ENCODE measurements around the gene TTC34. TPM values are rescaled to one million over a fixed set of nuclear protein-coding genes. Genes with fewer than 3 reads are reported as not detected.
A peak's percentile ranks its signal among the peaks of the same experiment; 100 is the strongest.

The TTC34 gene
- 0.39 TPM for polyA plus RNA-seq (2013, experiment 1 of 2)
- 0.35 TPM for polyA plus RNA-seq (2013, experiment 2 of 2)

DNA sequence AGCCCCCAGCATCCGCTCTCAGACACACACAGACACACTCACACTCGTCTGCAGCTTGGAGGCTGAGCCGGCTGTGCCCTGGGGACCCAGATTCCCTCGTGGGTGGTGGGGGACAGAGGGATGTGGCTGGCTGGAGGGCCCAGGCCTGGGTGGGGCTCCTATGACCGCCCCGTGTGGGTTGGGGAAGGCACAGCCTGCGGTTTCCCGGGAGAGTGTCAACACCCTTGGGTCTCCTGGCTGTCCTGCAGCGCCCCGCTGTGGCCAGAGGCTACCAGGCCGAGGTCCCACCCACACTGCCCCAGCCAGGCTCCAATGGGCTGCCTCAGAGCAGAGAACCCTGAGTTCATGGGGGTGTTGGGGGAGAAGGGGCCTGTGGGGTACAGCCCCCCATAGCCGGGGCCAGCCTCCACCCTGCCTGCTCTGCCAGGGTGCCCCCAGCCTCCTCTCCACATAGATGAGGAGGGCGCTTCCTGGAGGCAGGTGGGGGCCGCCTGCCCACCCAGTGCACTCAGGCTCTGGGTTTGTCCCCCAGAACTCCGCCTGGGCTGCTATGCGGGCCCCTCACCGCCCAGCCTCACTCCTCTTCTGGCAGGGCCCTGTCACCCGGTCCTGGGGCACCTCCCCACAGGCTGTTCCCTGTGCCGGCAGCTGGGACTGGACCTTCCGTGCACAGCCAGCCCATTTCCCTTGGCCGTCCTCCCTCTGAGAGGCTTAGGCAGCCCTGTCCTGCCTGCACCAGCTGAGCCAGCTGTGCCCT lies at the start of gene TTC34:
Gene TTC34, minus strand, starts transcription at position 159 of the 757 bp plus-strand sequence. CDS start 866 bp downstream, outside the sequence.
- H3K9me3 ChIP-seq (replicated peaks in 1 of 2; ENCODE audit: control insufficient read depth in 2 of 2, insufficient read depth in 1 of 2, low read depth in 1 of 2, low read length in 2 of 2): no peaks in the 10 kb centered on the region
- peak within 1 kb of the TSS; percentile 43 for H4K8ac ChIP-seq (ENCODE audit: low read depth, low read length)
- H3K27me3 ChIP-seq (ENCODE audit: control insufficient read depth in 3 of 3, insufficient read depth in 3 of 3, low read depth in 1 of 3, low read length in 3 of 3): peaks cover 0 to 45% (median 0%) of the 10 kb centered on the region in 3 experiments
- peak within 1 kb of the TSS; percentile 43 for H4K91ac ChIP-seq (ENCODE audit: low read depth, low read length, poor library complexity)
- peak within 1 kb of the TSS; percentile 82 for H3K14ac ChIP-seq (ENCODE audit: low read length)
- H3K18ac ChIP-seq (ENCODE audit: low read length): peak within 1 kb of the TSS; percentile 89
- no peak within 1 kb of the TSS for H3K27ac ChIP-seq (replicated peaks; ENCODE audit: low read length)
- peak within 1 kb of the TSS in 1 of 2 donors; percentile 53 for H3K4me3 ChIP-seq (ENCODE audit: low read length in 2 of 2)
- H3K9ac ChIP-seq (ENCODE audit: low read depth, low read length, poor library complexity): peak within 1 kb of the TSS; percentile 30
- H3K4me2 ChIP-seq (ENCODE audit: insufficient read depth, low read length, poor library complexity, severe bottlenecking): no peak within 1 kb of the TSS
- peak within 1 kb of the TSS; percentile 95 for H3K23ac ChIP-seq (ENCODE audit: low read depth, low read length, poor library complexity)
- peak within 1 kb of the TSS; percentile 97 for H2AK5ac ChIP-seq (ENCODE audit: low read depth, low read length)
- H2BK12ac ChIP-seq (ENCODE audit: low read length): peak within 1 kb of the TSS; percentile 73
- H3K36me3 ChIP-seq (replicated peaks in 1 of 2; ENCODE audit: control insufficient read depth in 2 of 2, insufficient read depth in 2 of 2, low read length in 2 of 2): no peaks in the 10 kb centered on the region
- peak within 1 kb of the TSS; percentile 24 for H2BK5ac ChIP-seq (ENCODE audit: low read length)
- peaks cover 0 to 4% of the 10 kb centered on the region in 2 donors for H3K4me1 ChIP-seq (ENCODE audit: control insufficient read depth in 2 of 2, insufficient read depth in 1 of 2, low read depth in 1 of 2, low read length in 2 of 2)
- DNase-seq (ENCODE audit: low spot score): peak; percentile 27
- H3K79me1 ChIP-seq (ENCODE audit: low read depth, low read length): no peaks in the 10 kb centered on the region
- WGBS, 2 donors (ENCODE audit: extremely low coverage in 2 of 2, insufficient read length in 2 of 2, insufficient replicate concordance in 1 of 2): no CpG with 5 or more reads among the region's 21 CpGs
- no peak within 1 kb of the TSS for H2AFZ ChIP-seq (ENCODE audit: low read length)
- H2BK120ac ChIP-seq (ENCODE audit: low read depth, low read length): peak within 1 kb of the TSS; percentile 84
- peak within 1 kb of the TSS; percentile 92 for H2BK15ac ChIP-seq (ENCODE audit: low read length)
- no peak within 1 kb of the TSS for H3K4ac ChIP-seq (ENCODE audit: low read length)

DNA sequence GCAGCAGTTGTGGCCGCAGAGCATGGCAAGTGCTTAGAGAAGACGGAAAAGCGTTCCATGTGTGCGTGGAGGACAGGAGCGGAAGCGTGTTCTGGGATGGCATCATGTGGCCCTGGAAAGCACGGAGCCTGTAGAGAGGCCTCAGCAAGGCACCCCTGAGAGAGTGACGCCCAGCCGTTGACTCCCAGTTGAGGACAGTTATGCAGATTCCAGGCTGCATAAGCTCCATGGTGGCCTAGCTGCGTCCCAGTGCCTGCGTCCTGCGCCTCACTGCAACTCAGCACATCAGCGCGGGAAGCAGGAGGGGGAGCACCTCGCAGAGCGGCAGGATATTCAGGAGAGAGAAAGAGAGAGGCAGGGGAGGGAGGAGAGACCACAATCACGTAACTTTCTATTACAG lies 49.0 kb upstream of the TTC34 start:
- peaks cover 0 to 76% (median 0%) of the 10 kb centered on the region in 3 experiments for H3K27me3 ChIP-seq (ENCODE audit: control insufficient read depth in 3 of 3, insufficient read depth in 3 of 3, low read depth in 1 of 3, low read length in 3 of 3)
- WGBS, 2 donors (ENCODE audit: extremely low coverage in 2 of 2, insufficient read length in 2 of 2, insufficient replicate concordance in 1 of 2): no CpG with 5 or more reads among the region's 17 CpGs
- no peak overlapping the region for H2AFZ ChIP-seq (ENCODE audit: low read length)
- no peaks in the 10 kb centered on the region for H3K36me3 ChIP-seq (replicated peaks in 1 of 2; ENCODE audit: control insufficient read depth in 2 of 2, insufficient read depth in 2 of 2, low read length in 2 of 2)
- H2BK12ac ChIP-seq (ENCODE audit: low read length): no peak overlapping the region
- no peak overlapping the region for H3K4me3 ChIP-seq (ENCODE audit: low read length in 2 of 2)
- H3K4me1 ChIP-seq (ENCODE audit: control insufficient read depth in 2 of 2, insufficient read depth in 1 of 2, low read depth in 1 of 2, low read length in 2 of 2): peaks cover 0 to 3% of the 10 kb centered on the region in 2 donors
- no peak overlapping the region for H2BK15ac ChIP-seq (ENCODE audit: low read length)
- no peak overlapping the region for H4K8ac ChIP-seq (ENCODE audit: low read depth, low read length)
- no peak overlapping the region for H3K27ac ChIP-seq (replicated peaks; ENCODE audit: low read length)
- H4K91ac ChIP-seq (ENCODE audit: low read depth, low read length, poor library complexity): no peak overlapping the region
- H3K18ac ChIP-seq (ENCODE audit: low read length): no peak overlapping the region
- H3K23ac ChIP-seq (ENCODE audit: low read depth, low read length, poor library complexity): no peak overlapping the region
- H3K9me3 ChIP-seq (replicated peaks in 1 of 2; ENCODE audit: control insufficient read depth in 2 of 2, insufficient read depth in 1 of 2, low read depth in 1 of 2, low read length in 2 of 2): peaks cover 0 to 3% of the 10 kb centered on the region in 2 donors
- no peak overlapping the region for H2BK120ac ChIP-seq (ENCODE audit: low read depth, low read length)
- no peak overlapping the region for H2BK5ac ChIP-seq (ENCODE audit: low read length)
- no peaks in the 10 kb centered on the region for H3K79me1 ChIP-seq (ENCODE audit: low read depth, low read length)
- H3K9ac ChIP-seq (ENCODE audit: low read depth, low read length, poor library complexity): no peak overlapping the region
- no peak overlapping the region for H3K14ac ChIP-seq (ENCODE audit: low read length)
- DNase-seq (ENCODE audit: low spot score): no peak
- no peak overlapping the region for H2AK5ac ChIP-seq (ENCODE audit: low read depth, low read length)
- H3K4me2 ChIP-seq (ENCODE audit: insufficient read depth, low read length, poor library complexity, severe bottlenecking): no peak overlapping the region
- H3K4ac ChIP-seq (ENCODE audit: low read length): no peak overlapping the region

- Histone ChIP-seq H3K27ac (replicated peaks; ENCODE audit: low read length) (no peak overlapping the region), H3K36me3 (replicated peaks in 1 of 2; ENCODE audit: control insufficient read depth in 2 of 2, insufficient read depth in 2 of 2, low read length in 2 of 2) (no peaks in the 10 kb centered on the region), H3K4me1 (ENCODE audit: control insufficient read depth in 2 of 2, insufficient read depth in 1 of 2, low read depth in 1 of 2, low read length in 2 of 2) (peaks cover 0 to 2% of the 10 kb centered on the region in 2 donors), H3K23ac (ENCODE audit: low read depth, low read length, poor library complexity) (no peak overlapping the region), H3K9me3 (replicated peaks in 1 of 2; ENCODE audit: control insufficient read depth in 2 of 2, insufficient read depth in 1 of 2, low read depth in 1 of 2, low read length in 2 of 2) (peaks cover 0 to 7% of the 10 kb centered on the region in 2 donors), H3K4me3 (ENCODE audit: low read length in 2 of 2) (no peak overlapping the region), H3K18ac (ENCODE audit: low read length) (peak overlapping the region; percentile 54), H2AK5ac (ENCODE audit: low read depth, low read length) (peak overlapping the region; percentile 91), H3K14ac (ENCODE audit: low read length) (peak overlapping the region; percentile 31), H3K4me2 (ENCODE audit: insufficient read depth, low read length, poor library complexity, severe bottlenecking) (no peak overlapping the region), H2BK120ac (ENCODE audit: low read depth, low read length) (no peak overlapping the region), H3K4ac (ENCODE audit: low read length) (peak overlapping the region; percentile 80), H2AFZ (ENCODE audit: low read length) (no peak overlapping the region), H4K91ac (ENCODE audit: low read depth, low read length, poor library complexity) (no peak overlapping the region), H3K9ac (ENCODE audit: low read depth, low read length, poor library complexity) (no peak overlapping the region), H3K27me3 (ENCODE audit: control insufficient read depth in 3 of 3, insufficient read depth in 3 of 3, low read depth in 1 of 3, low read length in 3 of 3) (peaks cover 0 to 56% (median 0%) of the 10 kb centered on the region in 3 experiments), H3K79me1 (ENCODE audit: low read depth, low read length) (no peaks in the 10 kb centered on the region), H2BK15ac (ENCODE audit: low read length) (peak overlapping the region; percentile 44), H2BK5ac (ENCODE audit: low read length) (no peak overlapping the region), H2BK12ac (ENCODE audit: low read length) (peak overlapping the region; percentile 80), H4K8ac (ENCODE audit: low read depth, low read length) (no peak overlapping the region)
- no peak for DNase-seq (ENCODE audit: low spot score)
- WGBS, 2 donors (ENCODE audit: extremely low coverage in 2 of 2, insufficient read length in 2 of 2, insufficient replicate concordance in 1 of 2): no CpG with 5 or more reads among the region's 16 CpGs
Measured at GRCh38 chr1:2848006-2848670, 46.6 kb upstream of the TTC34 start.
